ENCODE measurements around the gene EFNA4. TPM values are rescaled to one million over a fixed set of nuclear protein-coding genes. Genes with fewer than 3 reads are reported as not detected.

The EFNA4 gene
- total and polyA plus RNA-seq, 9 of the 15 experiments (the other 6 are each of a cell fraction or from before 2014, with no cell fraction given) = 0.68 to 7.4 (median 6.1) TPM

DNA sequence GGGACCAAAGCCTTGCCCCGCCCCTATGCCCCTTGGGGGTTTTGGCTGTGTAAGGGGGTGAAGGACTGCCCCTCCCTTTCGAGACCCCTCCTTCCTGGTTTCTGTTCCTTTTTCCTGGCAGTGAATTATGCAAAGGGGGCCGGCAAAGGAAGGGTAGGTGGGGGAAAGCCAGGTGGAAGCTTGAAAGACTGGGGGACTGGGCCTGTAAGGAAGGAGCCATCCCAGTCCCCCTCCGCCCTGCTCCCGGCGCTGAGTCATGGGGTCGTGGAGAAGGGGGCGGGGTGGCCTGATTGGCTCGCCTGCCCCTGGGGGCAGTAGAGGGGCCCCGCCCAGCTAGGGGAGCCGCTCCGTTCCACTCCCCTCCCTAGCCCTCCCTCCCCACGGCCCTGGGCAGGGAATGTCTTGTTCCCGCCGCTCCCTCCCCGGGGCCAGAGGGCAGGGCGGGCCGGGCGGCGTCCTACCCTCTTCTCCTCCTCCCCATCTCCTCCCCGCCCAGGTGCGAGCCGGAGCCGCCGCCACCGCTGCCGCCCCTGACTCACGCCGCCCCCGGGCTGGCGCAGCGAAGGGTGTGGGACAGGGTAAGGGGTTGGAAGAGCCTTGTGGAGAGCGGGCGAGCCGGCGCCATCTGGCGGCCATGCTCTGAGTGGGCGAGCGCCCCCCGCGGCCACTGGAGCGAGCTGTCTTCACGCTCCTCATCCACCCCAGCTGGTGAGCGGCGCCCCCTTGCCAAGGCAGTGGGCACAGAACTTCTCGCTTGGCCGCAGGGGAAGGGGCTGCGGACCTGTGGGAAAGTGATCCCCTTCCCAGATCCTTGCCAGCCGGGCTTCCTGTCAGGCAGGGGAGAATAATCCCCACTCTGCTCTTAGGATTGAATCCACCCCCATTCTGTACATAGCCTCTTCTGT, 46.2 kb upstream of the EFNA4 start (continued):
- TF ChIP-seq STAT6 (CRISPR knock-in tag; IDR thresholded peaks at IDR 0.05) (no peak), ZNF24 (IDR thresholded peaks at IDR 0.05) (peak; percentile 80), CREB1 (IDR thresholded peaks at IDR 0.05) (peak; percentile 39), CREB1 (CRISPR knock-in tag; IDR thresholded peaks at IDR 0.05) (peak; percentile 70), E2F8 (IDR thresholded peaks at IDR 0.05; ENCODE audit: low read depth, partially characterized antibody) (peak; percentile 73), HBP1 (CRISPR knock-in tag; IDR thresholded peaks at IDR 0.05) (peak; percentile 51; the same call in 1 of the 2 replicates), BHLHE40 (IDR thresholded peaks at IDR 0.05; ENCODE audit: low read length) (no peak), SAP30 (IDR thresholded peaks at IDR 0.05; ENCODE audit: borderline replicate concordance, insufficient read depth, low read depth, low read length, poor library complexity, severe bottlenecking) (no peak), MTA1 (IDR thresholded peaks at IDR 0.05; ENCODE audit: borderline replicate concordance) (peak; percentile 24; the same call in 1 of the 2 replicates), ELK3 (CRISPR knock-in tag; IDR thresholded peaks at IDR 0.05) (no peak)
- TF ChIP-seq, protein P1, sequence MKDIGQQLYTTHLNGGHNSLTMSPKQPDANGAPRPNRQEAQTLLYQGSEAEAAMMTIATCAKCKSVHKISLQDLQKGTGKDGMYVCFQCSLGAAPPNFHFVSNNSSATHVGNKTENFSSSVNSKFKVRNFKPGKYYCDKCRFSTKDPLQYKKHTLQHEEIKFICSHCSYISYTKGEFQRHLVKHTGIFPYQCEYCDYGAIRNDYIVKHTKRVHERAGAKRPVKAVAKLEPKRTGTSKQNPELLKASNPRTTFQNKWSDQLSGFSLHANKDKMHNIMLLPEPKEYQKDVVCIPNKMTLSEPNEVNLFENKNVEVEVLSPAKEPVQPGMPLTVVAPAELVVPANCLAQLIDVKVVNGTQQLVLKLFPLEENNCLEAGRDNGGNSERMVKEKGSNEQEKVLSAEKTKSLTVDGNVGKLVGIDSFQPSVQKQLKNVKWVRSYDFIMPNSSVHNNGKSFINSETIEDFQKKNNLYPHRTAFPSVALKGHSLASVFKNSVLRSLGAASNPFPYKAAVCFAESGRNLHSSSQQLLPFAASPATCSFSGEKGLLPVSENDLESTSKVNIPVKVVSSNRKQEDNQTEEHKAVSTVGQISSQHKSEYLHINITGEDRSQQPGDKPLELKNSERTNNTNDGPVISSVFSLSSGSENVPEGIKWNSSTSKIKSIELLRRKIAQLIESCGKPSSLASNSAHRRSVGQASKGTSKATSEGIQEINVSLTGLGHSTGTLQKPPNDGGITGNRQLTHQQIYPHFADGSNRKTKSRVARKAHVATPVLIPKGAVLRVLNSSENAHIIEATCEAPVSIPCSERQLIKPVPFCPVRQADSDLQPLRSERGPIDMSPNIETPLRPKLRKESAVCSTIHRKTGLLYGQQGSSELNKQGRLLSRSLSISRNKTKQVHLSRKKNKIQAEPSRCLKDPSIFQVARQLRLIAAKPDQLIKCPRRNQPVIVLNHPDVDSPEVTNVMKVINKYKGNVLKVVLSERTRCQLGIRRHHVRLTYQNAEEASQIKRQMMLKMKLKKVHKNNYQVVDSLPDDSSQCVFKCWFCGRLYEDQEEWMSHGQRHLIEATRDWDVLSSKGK (CRISPR knock-in tag; IDR thresholded peaks at IDR 0.05) = no peak
- TF ChIP-seq, protein P2, sequence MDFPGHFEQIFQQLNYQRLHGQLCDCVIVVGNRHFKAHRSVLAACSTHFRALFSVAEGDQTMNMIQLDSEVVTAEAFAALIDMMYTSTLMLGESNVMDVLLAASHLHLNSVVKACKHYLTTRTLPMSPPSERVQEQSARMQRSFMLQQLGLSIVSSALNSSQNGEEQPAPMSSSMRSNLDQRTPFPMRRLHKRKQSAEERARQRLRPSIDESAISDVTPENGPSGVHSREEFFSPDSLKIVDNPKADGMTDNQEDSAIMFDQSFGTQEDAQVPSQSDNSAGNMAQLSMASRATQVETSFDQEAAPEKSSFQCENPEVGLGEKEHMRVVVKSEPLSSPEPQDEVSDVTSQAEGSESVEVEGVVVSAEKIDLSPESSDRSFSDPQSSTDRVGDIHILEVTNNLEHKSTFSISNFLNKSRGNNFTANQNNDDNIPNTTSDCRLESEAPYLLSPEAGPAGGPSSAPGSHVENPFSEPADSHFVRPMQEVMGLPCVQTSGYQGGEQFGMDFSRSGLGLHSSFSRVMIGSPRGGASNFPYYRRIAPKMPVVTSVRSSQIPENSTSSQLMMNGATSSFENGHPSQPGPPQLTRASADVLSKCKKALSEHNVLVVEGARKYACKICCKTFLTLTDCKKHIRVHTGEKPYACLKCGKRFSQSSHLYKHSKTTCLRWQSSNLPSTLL (IDR thresholded peaks at IDR 0.05) = no peak

All from K562 (cell line).